CD8-positive, alpha-beta memory T cell (primary cell): ENCODE data around the gene CYP1A2. TPM values are rescaled to one million over a fixed set of nuclear protein-coding genes. Genes with fewer than 3 reads are reported as not detected.

Experiments
- CTCF ChIA-PET: fragments of 350-600 bp; sonication (Branson Sonifier 250); formaldehyde crosslinking; loops from one replicate; lab custom pipeline; 2021; ENCODE audit warnings: antibody characterized with exemption; lab: Charles Lee
- POLR2A ChIA-PET: fragments of 350-600 bp; sonication (Branson Sonifier 250); formaldehyde crosslinking; loops from one replicate; lab custom pipeline; 2021; ENCODE audit warnings: antibody characterized with exemption; lab: Charles Lee
- DNase-seq, 5 donors: peaks; one replicate each; pipeline versions ENCODE4 v3.0.0 to v3.0.0-alpha.2; 2020 to 2022; ENCODE audit warnings: mixed read lengths in 1 of 5
- H3K27ac ChIP-seq: one replicate; pipeline ENCODE4 v1.7.0; 2013; ENCODE audit warnings: low read depth, mild to moderate bottlenecking, low read length, moderate library complexity
- H3K27me3 ChIP-seq: 2 replicates; pipeline ENCODE4 v1.7.0; 2013; ENCODE audit warnings: low read length, mild to moderate bottlenecking; ENCODE audit not compliant: insufficient read depth, poor library complexity, severe bottlenecking
- H3K36me3 ChIP-seq: 2 replicates; pipeline ENCODE4 v1.7.0; 2013; ENCODE audit warnings: mild to moderate bottlenecking, low read length, moderate library complexity; ENCODE audit not compliant: insufficient read depth
- H3K4me1 ChIP-seq: 2 replicates; pipeline ENCODE4 v1.7.0; 2013; ENCODE audit warnings: mild to moderate bottlenecking, low read length, moderate library complexity; ENCODE audit not compliant: insufficient read depth
- H3K4me3 ChIP-seq: 2 replicates; pipeline ENCODE4 v1.7.0; 2013; ENCODE audit warnings: mild to moderate bottlenecking, low read length
- H3K9me3 ChIP-seq: 2 replicates; pipeline ENCODE4 v1.7.0; 2013; ENCODE audit warnings: mild to moderate bottlenecking, low read length
- H3K27ac Mint-ChIP-seq, 8 donors: one replicate each; pipeline ENCODE4 v1.8.0; 2020 to 2021; ENCODE audit warnings: mixed read lengths in 8 of 8, mild to moderate bottlenecking in 6 of 8, inconsistent platforms in 3 of 8, moderate library complexity in 3 of 8
- H3K27me3 Mint-ChIP-seq, 2 donors: one replicate each; pipeline ENCODE4 v1.8.0; 2020 to 2021; ENCODE audit warnings: mixed read lengths in 2 of 2, mild to moderate bottlenecking in 1 of 2, moderate library complexity in 1 of 2
- H3K36me3 Mint-ChIP-seq, 3 donors: one replicate each; pipeline ENCODE4 v1.8.0; 2020 to 2021; ENCODE audit warnings: mixed read lengths in 3 of 3, inconsistent platforms in 1 of 3, mild to moderate bottlenecking in 1 of 3
- H3K4me1 Mint-ChIP-seq, 3 donors: one replicate each; pipeline ENCODE4 v1.8.0; 2020 to 2021; ENCODE audit warnings: mixed read lengths in 3 of 3, inconsistent platforms in 1 of 3, mild to moderate bottlenecking in 1 of 3
- H3K4me3 Mint-ChIP-seq, 7 donors: one replicate each; pipeline ENCODE4 v1.8.0; 2020 to 2021; ENCODE audit warnings: mixed read lengths in 7 of 7, mild to moderate bottlenecking in 6 of 7, moderate library complexity in 4 of 7, inconsistent platforms in 2 of 7
- H3K9me3 Mint-ChIP-seq, 5 donors: one replicate each; pipeline ENCODE4 v1.8.0; 2020 to 2022; ENCODE audit warnings: mixed read lengths in 5 of 5, mild to moderate bottlenecking in 3 of 5, moderate library complexity in 2 of 5, inconsistent platforms in 1 of 5
- polyA plus RNA-seq: library from polyadenylated mRNA; unstranded; fragments of 300-500 nt; fragmentation: Illumina TruSeq; gene quantifications from one replicate; pipeline ENCODE4 v1.2.3, GENCODE V29; 2021
- total RNA-seq, 2 experiments: library from RNA; stranded (reverse); gene quantifications; one replicate each; pipeline ENCODE4 v1.2.3, GENCODE V29; 2021

CYP1A2 gene
- total and polyA plus RNA-seq, 3 experiments from 2014 or later, result not detected

DNA sequence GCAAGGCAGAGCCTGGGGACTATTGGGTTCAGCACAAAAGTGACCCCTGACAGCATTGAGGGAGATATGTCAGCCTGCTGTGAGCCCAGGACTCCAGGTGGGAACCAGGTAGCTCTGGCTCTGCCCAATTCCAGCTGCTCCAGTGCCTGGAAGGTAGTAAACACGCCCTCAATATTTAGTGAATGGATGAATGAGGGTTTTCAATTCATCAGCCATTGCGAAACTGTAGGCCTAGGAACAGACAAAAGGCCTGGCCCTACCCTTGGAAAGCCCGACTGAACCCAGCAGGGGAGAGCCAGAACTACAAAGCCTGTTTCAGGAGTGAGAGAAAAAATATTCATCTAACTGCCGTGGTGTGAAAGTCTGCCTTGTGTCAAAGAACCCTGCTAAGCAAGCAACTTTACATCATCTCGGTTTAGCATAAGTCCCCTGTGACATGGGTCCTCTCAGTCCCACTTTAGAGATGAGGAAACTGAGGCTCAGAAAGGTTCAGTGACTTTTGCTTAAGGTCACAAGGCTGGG lies 25.1 kb downstream of the CYP1A2 start:
- H3K27ac Mint-ChIP-seq, result peak overlapping the region in 5 of 8 donors; percentile 29 to 88 (median 77)
- no peaks in the 10 kb centered on the region for H3K9me3 ChIP-seq
- H3K27ac ChIP-seq, result no peak overlapping the region
- DNase-seq, result no peak
- H3K9me3 Mint-ChIP-seq, result no peaks in the 10 kb centered on the region
- peaks cover 42 to 66% (median 62%) of the 10 kb centered on the region in 3 donors for H3K4me1 Mint-ChIP-seq
- H3K27me3 ChIP-seq, result no peaks in the 10 kb centered on the region
- no peaks in the 10 kb centered on the region for H3K36me3 Mint-ChIP-seq
- ChIA-PET POLR2A (interaction anchor here (3.2 kb wide), 1 partner anchor 14 kb away, joined by 17 read pairs; no protein-coding TSS in a partner anchor), CTCF (interaction anchor here (1.5 to 18.5 kb wide), 2 partner anchors 11 to 20 kb away, joined by 5 to 1086 read pairs; no protein-coding TSS in a partner anchor)
- H3K4me3 Mint-ChIP-seq, result no peak overlapping the region
- peaks cover 55% of the 10 kb centered on the region for H3K4me1 ChIP-seq
- H3K36me3 ChIP-seq, result no peaks in the 10 kb centered on the region
- H3K27me3 Mint-ChIP-seq, result peaks cover 2 to 4% of the 10 kb centered on the region in 2 donors
- no peak overlapping the region for H3K4me3 ChIP-seq

DNA sequence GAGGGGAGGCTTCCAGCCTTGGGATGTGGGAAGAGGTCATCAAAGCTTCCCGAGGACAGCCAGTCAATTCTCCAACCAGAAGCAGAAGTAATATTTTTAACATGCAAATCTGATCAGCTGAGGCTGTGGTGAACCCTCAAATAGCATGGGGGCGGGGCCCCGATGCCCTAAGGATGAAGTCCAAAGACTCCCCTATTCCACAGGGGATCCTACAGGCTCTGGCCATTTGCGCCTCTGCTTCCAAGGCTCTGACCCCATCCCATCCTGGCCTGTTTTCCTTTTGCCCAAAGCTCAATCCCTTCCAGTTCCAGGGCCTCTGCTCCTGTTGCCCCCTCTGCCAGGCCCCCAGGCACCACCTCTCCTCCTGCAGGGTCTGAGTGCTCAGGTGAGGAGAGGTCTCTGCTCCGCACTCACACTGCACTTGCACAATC lies 26.5 kb downstream of the CYP1A2 start:
- H3K4me3 Mint-ChIP-seq, result no peak overlapping the region
- H3K4me3 ChIP-seq, result no peak overlapping the region
- POLR2A ChIA-PET, result no interaction called here
- CTCF ChIA-PET, result interaction anchor here (1.5 to 18.5 kb wide), 2 partner anchors 9 to 18 kb away, joined by 5 to 1086 read pairs; no protein-coding TSS in a partner anchor
- H3K27ac ChIP-seq, result no peak overlapping the region
- H3K4me1 Mint-ChIP-seq, result peaks cover 53 to 77% (median 73%) of the 10 kb centered on the region in 3 donors
- no peaks in the 10 kb centered on the region for H3K9me3 Mint-ChIP-seq
- no peak for DNase-seq
- peak overlapping the region in 7 of 8 donors; percentile 22 to 97 (median 71) for H3K27ac Mint-ChIP-seq
- H3K27me3 ChIP-seq, result no peaks in the 10 kb centered on the region
- no peaks in the 10 kb centered on the region for H3K36me3 Mint-ChIP-seq
- H3K27me3 Mint-ChIP-seq, result peaks cover 0 to 2% of the 10 kb centered on the region in 2 donors
- no peaks in the 10 kb centered on the region for H3K9me3 ChIP-seq
- H3K4me1 ChIP-seq, result peaks cover 69% of the 10 kb centered on the region
- H3K36me3 ChIP-seq, result no peaks in the 10 kb centered on the region

DNA sequence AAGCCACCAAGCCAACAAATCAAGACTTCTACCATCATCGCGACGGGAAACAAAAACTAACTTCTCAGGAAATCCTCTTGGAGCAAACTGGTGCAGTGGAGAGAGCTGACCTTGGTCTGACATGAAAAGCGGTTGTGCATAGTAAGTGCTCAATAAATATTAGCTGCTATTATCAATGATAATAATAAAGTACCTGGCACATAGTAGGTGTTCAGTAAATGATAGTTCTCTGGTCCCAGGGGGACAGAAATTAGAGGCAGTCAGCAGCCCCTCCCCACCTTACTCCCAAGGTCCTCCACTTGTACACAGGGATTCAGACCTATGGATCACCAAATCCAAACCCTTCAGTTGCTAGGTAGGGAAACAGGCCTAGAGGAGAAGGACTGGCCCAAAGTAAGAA lies 27.2 kb downstream of the CYP1A2 start:
- H3K27me3 Mint-ChIP-seq, result peaks cover 0 to 1% of the 10 kb centered on the region in 2 donors
- Histone ChIP-seq H3K4me1 (peaks cover 74% of the 10 kb centered on the region), H3K27me3 (no peaks in the 10 kb centered on the region), H3K27ac (no peak overlapping the region), H3K36me3 (no peaks in the 10 kb centered on the region), H3K9me3 (no peaks in the 10 kb centered on the region), H3K4me3 (no peak overlapping the region)
- H3K9me3 Mint-ChIP-seq, result no peaks in the 10 kb centered on the region
- no peak for DNase-seq
- H3K27ac Mint-ChIP-seq, result peak overlapping the region in 7 of 8 donors; percentile 71 to 99 (median 97)
- H3K4me1 Mint-ChIP-seq, result peaks cover 60 to 84% (median 79%) of the 10 kb centered on the region in 3 donors
- no peaks in the 10 kb centered on the region for H3K36me3 Mint-ChIP-seq
- H3K4me3 Mint-ChIP-seq, result peak overlapping the region in 4 of 7 donors; percentile 8 to 85 (median 33)
- CTCF ChIA-PET, result interaction anchor here (18.5 kb wide), 1 partner anchor 18 kb away, joined by 1086 read pairs; no protein-coding TSS in a partner anchor
- POLR2A ChIA-PET, result interaction anchor here (0.7 to 2.3 kb wide), 3 partner anchors 17 to 124 kb away, joined by 3 to 15 read pairs (median 4); no protein-coding TSS in a partner anchor

DNA sequence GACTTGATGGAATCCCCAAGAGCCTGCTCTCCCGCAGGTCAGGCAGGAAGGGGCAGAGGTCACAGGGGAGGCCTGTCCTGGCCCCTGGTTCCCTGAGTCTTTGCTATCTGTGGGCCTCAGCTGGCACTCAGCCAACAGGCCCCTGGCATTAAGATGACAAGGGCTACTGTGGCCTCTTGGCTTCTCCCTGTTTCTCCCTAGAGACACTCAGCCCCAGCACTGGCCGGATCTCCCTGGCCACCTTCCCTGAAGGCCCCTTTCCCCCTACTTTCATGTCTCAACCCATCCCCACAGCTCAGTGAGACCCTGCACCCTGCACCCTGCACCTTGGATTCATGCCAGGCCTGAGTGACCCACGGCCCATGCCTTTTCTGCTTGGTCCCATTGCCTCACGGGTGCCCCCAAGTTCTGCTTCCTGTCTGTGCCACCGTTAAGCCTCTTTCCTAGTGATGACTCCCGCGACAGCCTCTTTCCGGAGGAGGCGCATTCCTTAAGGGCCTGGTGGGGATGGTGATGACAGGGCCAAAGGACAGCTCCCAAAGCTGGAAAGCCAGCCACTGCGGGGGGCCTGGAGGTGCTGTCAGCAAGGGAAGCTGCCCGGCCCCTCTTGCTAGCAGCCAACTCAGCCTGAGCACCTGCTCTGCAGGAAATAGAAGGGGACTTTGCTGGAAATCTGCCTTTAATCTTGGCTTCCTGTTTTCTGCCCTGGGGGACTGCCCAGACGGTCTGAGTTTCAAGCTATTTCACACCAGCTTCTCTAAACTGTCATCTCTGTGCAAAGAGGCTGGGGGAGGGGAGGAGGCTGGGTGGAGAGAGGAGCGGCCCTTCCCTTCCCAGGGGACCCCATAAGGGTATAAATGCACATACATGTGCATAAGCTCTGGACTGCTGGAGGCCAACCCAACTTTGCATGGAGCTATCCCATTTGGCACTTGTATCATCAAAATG lies 28.4 kb downstream of the CYP1A2 start:
- H3K27me3 Mint-ChIP-seq, result peaks cover 0 to 1% of the 10 kb centered on the region in 2 donors
- H3K4me1 Mint-ChIP-seq, result peaks cover 58 to 79% (median 78%) of the 10 kb centered on the region in 3 donors
- H3K27ac Mint-ChIP-seq, result peak overlapping the region; percentile 86 to 99 (median 99)
- Histone ChIP-seq H3K4me3 (peak overlapping the region; percentile 36), H3K9me3 (no peaks in the 10 kb centered on the region), H3K27me3 (no peaks in the 10 kb centered on the region), H3K27ac (peak overlapping the region; percentile 22), H3K36me3 (no peaks in the 10 kb centered on the region), H3K4me1 (peaks cover 72% of the 10 kb centered on the region)
- peak; percentile 39 to 74 (median 71) for DNase-seq
- H3K4me3 Mint-ChIP-seq, result peak overlapping the region; percentile 49 to 89 (median 82)
- CTCF ChIA-PET, result interaction anchor here (0.9 to 18.5 kb wide), 13 partner anchors 7 to 252 kb away, joined by 3 to 1086 read pairs (median 6); no protein-coding TSS in a partner anchor
- no peaks in the 10 kb centered on the region for H3K9me3 Mint-ChIP-seq
- H3K36me3 Mint-ChIP-seq, result peaks cover 0 to 4% (median 0%) of the 10 kb centered on the region in 3 donors
- POLR2A ChIA-PET, result interaction anchor here (0.7 to 2.3 kb wide), 12 partner anchors 10 to 162 kb away, joined by 3 to 31 read pairs (median 4); partner anchors contain the start of genes CLK3 and FAM219B

DNA sequence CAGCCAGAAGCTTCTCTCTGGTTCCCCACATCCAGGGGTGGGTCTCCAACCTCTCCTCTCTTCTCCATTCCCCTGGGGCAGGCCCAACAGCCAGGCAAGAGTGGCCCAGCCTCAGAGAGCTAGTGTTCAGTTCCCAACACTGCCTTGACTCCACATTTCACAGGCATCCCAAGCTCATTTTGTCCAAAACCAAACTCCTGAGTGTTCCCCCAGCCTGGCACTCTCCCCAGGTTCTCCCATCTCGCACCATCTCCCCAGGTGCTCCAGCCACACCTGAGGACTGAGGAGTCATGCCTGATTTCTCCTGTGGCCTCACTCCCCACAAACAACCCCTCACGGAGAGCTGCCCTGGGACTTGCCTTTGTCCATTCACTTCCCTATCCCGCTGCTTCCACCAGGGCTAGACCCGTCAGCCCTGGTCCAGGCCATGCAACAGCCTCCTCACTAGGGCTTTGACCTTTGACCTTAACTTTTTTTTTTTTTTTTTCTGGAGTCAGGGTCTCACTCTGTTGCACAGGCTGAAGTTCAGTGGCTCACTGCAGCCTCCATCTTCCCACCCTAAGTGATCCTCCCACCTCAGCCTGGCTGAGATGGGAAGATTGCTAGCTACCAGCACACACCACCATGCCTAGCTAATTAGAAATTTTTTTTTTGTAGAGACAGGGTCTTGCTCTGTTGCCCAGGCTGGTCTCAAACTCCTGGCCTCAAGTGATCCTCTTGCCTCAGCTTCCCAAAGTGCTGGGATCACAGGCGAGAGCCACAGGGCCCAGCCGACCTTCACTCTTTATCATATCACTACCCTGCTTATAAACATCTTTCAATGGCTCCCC lies 29.3 kb downstream of the CYP1A2 start:
- H3K4me3 Mint-ChIP-seq, result peak overlapping the region; percentile 49 to 89 (median 82)
- Histone ChIP-seq H3K4me1 (peaks cover 72% of the 10 kb centered on the region), H3K27ac (no peak overlapping the region), H3K27me3 (no peaks in the 10 kb centered on the region), H3K9me3 (no peaks in the 10 kb centered on the region), H3K36me3 (no peaks in the 10 kb centered on the region), H3K4me3 (peak overlapping the region; percentile 36)
- H3K36me3 Mint-ChIP-seq, result peaks cover 0 to 8% (median 0%) of the 10 kb centered on the region in 3 donors
- CTCF ChIA-PET, result interaction anchor here (0.9 to 18.5 kb wide), 14 partner anchors 8 to 252 kb away, joined by 3 to 1086 read pairs (median 6); no protein-coding TSS in a partner anchor
- no peak for DNase-seq
- no peaks in the 10 kb centered on the region for H3K9me3 Mint-ChIP-seq
- peaks cover 59 to 78% (median 77%) of the 10 kb centered on the region in 3 donors for H3K4me1 Mint-ChIP-seq
- POLR2A ChIA-PET, result interaction anchor here (1.0 to 2.3 kb wide), 11 partner anchors 9 to 163 kb away, joined by 3 to 31 read pairs (median 4); partner anchors contain the start of genes CLK3 and FAM219B
- H3K27me3 Mint-ChIP-seq, result peaks cover 0 to 1% of the 10 kb centered on the region in 2 donors
- H3K27ac Mint-ChIP-seq, result peak overlapping the region; percentile 86 to 99 (median 99)

DNA sequence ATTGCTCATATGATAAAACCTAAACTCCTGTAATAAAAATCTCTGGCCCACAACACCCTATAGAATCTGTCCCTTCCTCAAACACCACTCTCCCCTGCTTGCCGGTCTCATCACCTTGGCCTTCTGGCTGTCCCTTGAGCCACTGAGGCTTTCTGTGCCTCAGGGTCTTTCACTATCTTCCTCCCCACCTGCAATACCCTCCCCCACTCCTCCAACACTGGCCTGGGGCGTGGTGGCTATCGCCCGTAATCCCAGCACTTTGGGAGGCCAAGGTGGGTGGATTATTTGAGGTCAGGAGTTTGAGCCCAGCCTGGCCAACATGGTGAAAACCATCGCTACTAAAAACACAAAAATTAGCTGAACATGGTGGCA lies 29.9 kb downstream of the CYP1A2 start:
- no peak overlapping the region for H3K4me3 ChIP-seq
- Mint-ChIP-seq H3K9me3 (no peaks in the 10 kb centered on the region), H3K4me3 (peak overlapping the region; percentile 64 to 89 (median 82)), H3K27ac (peak overlapping the region; percentile 86 to 99 (median 98)), H3K4me1 (peaks cover 63 to 80% (median 75%) of the 10 kb centered on the region in 3 donors), H3K36me3 (peaks cover 0 to 14% (median 0%) of the 10 kb centered on the region in 3 donors), H3K27me3 (peaks cover 0 to 3% of the 10 kb centered on the region in 2 donors)
- H3K36me3 ChIP-seq, result no peaks in the 10 kb centered on the region
- H3K27me3 ChIP-seq, result no peaks in the 10 kb centered on the region
- H3K9me3 ChIP-seq, result no peaks in the 10 kb centered on the region
- H3K27ac ChIP-seq, result no peak overlapping the region
- ChIA-PET CTCF (interaction anchor here (1.1 to 18.5 kb wide), 9 partner anchors 8 to 251 kb away, joined by 3 to 1086 read pairs (median 11); no protein-coding TSS in a partner anchor), POLR2A (interaction anchor here (2.3 to 6.4 kb wide), 2 partner anchors 9 to 14 kb away, joined by 12 to 89 read pairs; no protein-coding TSS in a partner anchor)
- DNase-seq, result no peak
- H3K4me1 ChIP-seq, result peaks cover 67% of the 10 kb centered on the region
